ENCODE measurements around the gene ZNF174. TPM values are rescaled to one million over a fixed set of nuclear protein-coding genes. Genes with fewer than 3 reads are reported as not detected.
A peak's percentile ranks its signal among the peaks of the same experiment; 100 is the strongest.

Gene ZNF174
- total and polyA plus RNA-seq, 2 of the 8 experiments (the other 6 are each of a cell fraction or from before 2014, with no cell fraction given) = 9.1 to 12.7 TPM

- TF ChIP-seq SP4 (IDR thresholded peaks at IDR 0.05; ENCODE audit: low read length) (peak; percentile 73; the same call in 1 of the 2 replicates), TAF7 (optimal IDR thresholded peaks at IDR 0.05; ENCODE audit: borderline replicate concordance, low read depth, low read length) (peak; percentile 10), ZNF274 (IDR thresholded peaks at IDR 0.05; ENCODE audit: borderline replicate concordance, extremely low read depth, low read length) (no peak), SIX5 (IDR thresholded peaks at IDR 0.05; ENCODE audit: low read depth, low read length) (no peak), HDAC6 (IDR thresholded peaks at IDR 0.05; ENCODE audit: low read depth, low read length) (no peak), SAP30 (IDR thresholded peaks at IDR 0.05; ENCODE audit: insufficient read depth, insufficient replicate concordance, low read length) (no peak), SRF (IDR thresholded peaks at IDR 0.05; ENCODE audit: low read depth, low read length) (no peak), SIN3A (conservative IDR thresholded peaks at IDR 0.05 in 1 of 2, IDR thresholded peaks at IDR 0.05 in 1 of 2; ENCODE audit: low read depth in 1 of 2, low read length in 2 of 2) (peak; percentile 43 to 59; a peak in 1 of 4 replicates), MAFK (IDR thresholded peaks at IDR 0.05; ENCODE audit: low read depth, low read length) (no peak), CBX8 (IDR thresholded peaks at IDR 0.05; ENCODE audit: borderline replicate concordance, low read depth, low read length) (no peak), BRCA1 (IDR thresholded peaks at IDR 0.05; ENCODE audit: low read depth, low read length) (peak; percentile 64), SIRT6 (IDR thresholded peaks at IDR 0.05; ENCODE audit: low read length) (no peak), EP300 (IDR thresholded peaks at IDR 0.05; ENCODE audit: borderline replicate concordance in 1 of 2, low read depth in 2 of 2, low read length in 2 of 2) (peak in 1 of 2 experiments; percentile 77; a peak in 1 of 3 replicates), YY1 (IDR thresholded peaks at IDR 0.05; ENCODE audit: low read depth, low read length) (peak; percentile 97), ATF3 (IDR thresholded peaks at IDR 0.05; ENCODE audit: insufficient read depth, low read depth, low read length) (peak; percentile 41; the same call in 1 of the 2 replicates), CEBPB (IDR thresholded peaks at IDR 0.05; ENCODE audit: low read depth, low read length) (peak; percentile 55; the same call in 1 of the 2 replicates), TCF12 (IDR thresholded peaks at IDR 0.05; ENCODE audit: low read depth, low read length) (0 out of 2 replicates have a peak, but pooled peaks have one; percentile 41), EZH2 (IDR thresholded peaks at IDR 0.05; ENCODE audit: low read depth, low read length, severe bottlenecking) (no peak), RBBP5 (IDR thresholded peaks at IDR 0.05; ENCODE audit: borderline replicate concordance, low read depth, low read length) (peak; percentile 50), HDAC2 (IDR thresholded peaks at IDR 0.05; ENCODE audit: borderline replicate concordance in 1 of 2, low read depth in 2 of 2, low read length in 2 of 2) (no peak), TAF1 (IDR thresholded peaks at IDR 0.05; ENCODE audit: low read depth, low read length) (peak; percentile 74), FOSL1 (IDR thresholded peaks at IDR 0.05; ENCODE audit: insufficient read depth, low read depth, low read length) (peak; percentile 68; the same call in 1 of the 2 replicates), SP2 (IDR thresholded peaks at IDR 0.05; ENCODE audit: low read length) (no peak)
Measured at GRCh38 chr16:3457434-3458252, 56.6 kb downstream of the ZNF174 start (continued).

Measured in H1 (cell line).